ENCODE results near the gene SSNA1. TPM values are rescaled to one million over a fixed set of nuclear protein-coding genes. Genes with fewer than 3 reads are reported as not detected.

The SSNA1 gene
- total and polyA plus RNA-seq, 9 of the 15 experiments (the other 6 are each of a cell fraction or from before 2014, with no cell fraction given) = 1.9 to 130 (median 57.1) TPM

DNA sequence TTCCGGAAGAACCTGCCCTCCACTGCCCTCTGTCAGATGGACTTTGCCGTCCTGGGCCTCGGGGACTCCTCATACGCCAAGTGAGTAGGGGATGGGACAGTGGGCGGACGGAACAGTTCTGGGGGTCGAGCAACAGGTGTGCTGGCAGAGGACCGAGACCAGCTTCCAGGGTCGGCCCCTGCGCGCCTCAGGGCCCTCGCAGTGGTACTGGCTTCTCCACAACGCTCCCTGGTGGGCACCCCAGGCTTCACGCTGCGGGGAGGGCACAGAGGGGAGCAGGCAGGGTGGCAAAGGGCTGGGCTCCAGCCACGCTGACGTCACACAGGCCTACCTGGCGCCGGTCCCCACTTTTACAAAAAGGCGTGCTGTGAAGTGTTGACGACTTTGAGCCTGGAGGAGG, 24.0 kb downstream of the SSNA1 start (continued):
- no peak for TF ChIP-seq EP300 (IDR thresholded peaks at IDR 0.05; ENCODE audit: low read length)
- TF ChIP-seq, protein P1, sequence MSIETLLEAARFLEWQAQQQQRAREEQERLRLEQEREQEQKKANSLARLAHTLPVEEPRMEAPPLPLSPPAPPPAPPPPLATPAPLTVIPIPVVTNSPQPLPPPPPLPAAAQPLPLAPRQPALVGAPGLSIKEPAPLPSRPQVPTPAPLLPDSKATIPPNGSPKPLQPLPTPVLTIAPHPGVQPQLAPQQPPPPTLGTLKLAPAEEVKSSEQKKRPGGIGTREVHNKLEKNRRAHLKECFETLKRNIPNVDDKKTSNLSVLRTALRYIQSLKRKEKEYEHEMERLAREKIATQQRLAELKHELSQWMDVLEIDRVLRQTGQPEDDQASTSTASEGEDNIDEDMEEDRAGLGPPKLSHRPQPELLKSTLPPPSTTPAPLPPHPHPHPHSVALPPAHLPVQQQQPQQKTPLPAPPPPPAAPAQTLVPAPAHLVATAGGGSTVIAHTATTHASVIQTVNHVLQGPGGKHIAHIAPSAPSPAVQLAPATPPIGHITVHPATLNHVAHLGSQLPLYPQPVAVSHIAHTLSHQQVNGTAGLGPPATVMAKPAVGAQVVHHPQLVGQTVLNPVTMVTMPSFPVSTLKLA (conservative IDR thresholded peaks at IDR 0.05) = no peak
- no peak for TF ChIP-seq MEF2A (IDR thresholded peaks at IDR 0.05; ENCODE audit: control insufficient read depth, low read depth, low read length)
- TF ChIP-seq RBBP5 (IDR thresholded peaks at IDR 0.05; ENCODE audit: borderline replicate concordance, insufficient read depth, low read length, poor library complexity, severe bottlenecking) = no peak
- TF ChIP-seq ZNF586 (CRISPR knock-in tag; conservative IDR thresholded peaks at IDR 0.05) = no peak

- FAIRE-seq = no peak
- Histone ChIP-seq H2AFZ (ENCODE audit: low read depth, low read length) (no peak overlapping the region), H3K27me3 (ENCODE audit: control insufficient read depth in 2 of 2, insufficient read depth in 2 of 2, low read length in 2 of 2) (no peaks in the 10 kb centered on the region), H3K27ac (ENCODE audit: extremely low read depth, low read depth, low read length) (no peak overlapping the region), H3K9me3 (replicated peaks; ENCODE audit: control insufficient read depth, insufficient read depth, low read depth, low read length) (no peaks in the 10 kb centered on the region), H4K20me1 (replicated peaks; ENCODE audit: control insufficient read depth, insufficient read depth, low read length) (peaks cover 3% of the 10 kb centered on the region; the same call in 1 of the 2 replicates), H3K36me3 (ENCODE audit: control insufficient read depth, insufficient read depth, low read length) (peaks cover 48% of the 10 kb centered on the region; the same call in 2 of the 3 replicates), H3K79me2 (ENCODE audit: control insufficient read depth, insufficient read depth, low read length) (peaks cover 12% of the 10 kb centered on the region; the same call in 2 of the 3 replicates), H3K9me1 (ENCODE audit: control insufficient read depth, insufficient read depth, low read length) (no peaks in the 10 kb centered on the region), H3K4me1 (replicated peaks in 1 of 2; ENCODE audit: control insufficient read depth in 2 of 2, insufficient read depth in 2 of 2, low read length in 2 of 2) (peaks cover 14 to 61% of the 10 kb centered on the region in 2 experiments), H3K4me3 (no peak overlapping the region), H3K9ac (ENCODE audit: insufficient read depth in 1 of 2, low read depth in 2 of 2, low read length in 2 of 2) (no peak overlapping the region), H3K4me2 (ENCODE audit: insufficient read depth, low read length) (no peak overlapping the region)
- in situ Hi-C loops (cut with MboI) (no loop called here), intact Hi-C loops (cut with micrococcal nuclease) (no loop called here)
- no TSS peak for BruUV-seq (replicated peaks)
- DNase-seq (ENCODE audit: extremely low read depth in 1 of 4, low spot score in 3 of 4) = no peak
- CTCF ChIA-PET (ENCODE audit: low intra/inter-chr PET ratio) = no interaction called here
- 89% methylated on average over 26 of the region's 49 CpGs for WGBS (ENCODE audit: insufficient coverage, low coverage, missing lambda C conversion rate)
- POLR2A ChIA-PET = interaction anchor here (1.0 to 1.2 kb wide), 2 partner anchors 9 to 32 kb away, joined by 3 read pairs; no protein-coding TSS in a partner anchor
- no peak for ATAC-seq
- no peak for TF ChIP-seq KDM5B (IDR thresholded peaks at IDR 0.05; ENCODE audit: insufficient replicate concordance, low read depth, low read length)
- TF ChIP-seq, protein P2, sequence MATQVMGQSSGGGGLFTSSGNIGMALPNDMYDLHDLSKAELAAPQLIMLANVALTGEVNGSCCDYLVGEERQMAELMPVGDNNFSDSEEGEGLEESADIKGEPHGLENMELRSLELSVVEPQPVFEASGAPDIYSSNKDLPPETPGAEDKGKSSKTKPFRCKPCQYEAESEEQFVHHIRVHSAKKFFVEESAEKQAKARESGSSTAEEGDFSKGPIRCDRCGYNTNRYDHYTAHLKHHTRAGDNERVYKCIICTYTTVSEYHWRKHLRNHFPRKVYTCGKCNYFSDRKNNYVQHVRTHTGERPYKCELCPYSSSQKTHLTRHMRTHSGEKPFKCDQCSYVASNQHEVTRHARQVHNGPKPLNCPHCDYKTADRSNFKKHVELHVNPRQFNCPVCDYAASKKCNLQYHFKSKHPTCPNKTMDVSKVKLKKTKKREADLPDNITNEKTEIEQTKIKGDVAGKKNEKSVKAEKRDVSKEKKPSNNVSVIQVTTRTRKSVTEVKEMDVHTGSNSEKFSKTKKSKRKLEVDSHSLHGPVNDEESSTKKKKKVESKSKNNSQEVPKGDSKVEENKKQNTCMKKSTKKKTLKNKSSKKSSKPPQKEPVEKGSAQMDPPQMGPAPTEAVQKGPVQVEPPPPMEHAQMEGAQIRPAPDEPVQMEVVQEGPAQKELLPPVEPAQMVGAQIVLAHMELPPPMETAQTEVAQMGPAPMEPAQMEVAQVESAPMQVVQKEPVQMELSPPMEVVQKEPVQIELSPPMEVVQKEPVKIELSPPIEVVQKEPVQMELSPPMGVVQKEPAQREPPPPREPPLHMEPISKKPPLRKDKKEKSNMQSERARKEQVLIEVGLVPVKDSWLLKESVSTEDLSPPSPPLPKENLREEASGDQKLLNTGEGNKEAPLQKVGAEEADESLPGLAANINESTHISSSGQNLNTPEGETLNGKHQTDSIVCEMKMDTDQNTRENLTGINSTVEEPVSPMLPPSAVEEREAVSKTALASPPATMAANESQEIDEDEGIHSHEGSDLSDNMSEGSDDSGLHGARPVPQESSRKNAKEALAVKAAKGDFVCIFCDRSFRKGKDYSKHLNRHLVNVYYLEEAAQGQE (IDR thresholded peaks at IDR 0.05; ENCODE audit: borderline replicate concordance) = 0 out of 2 replicates have a peak, but pooled peaks have one; percentile 10
- TF ChIP-seq, protein P2 (CRISPR knock-in tag; IDR thresholded peaks at IDR 0.05; ENCODE audit: low read depth) = no peak
- no peak for TF ChIP-seq NELFE (IDR thresholded peaks at IDR 0.05; ENCODE audit: insufficient read depth, insufficient read length)
These were observed 24.9 kb downstream of the SSNA1 start for GRCh38 chr9:137213160-137214060.
